ENCODE results near the gene INTU.
"Not testable (repeated sequence)": the region's sequence is repeated elsewhere in the genome, so short reads cannot be mapped to it uniquely, and the experiment has no call there.

The INTU gene

DNA sequence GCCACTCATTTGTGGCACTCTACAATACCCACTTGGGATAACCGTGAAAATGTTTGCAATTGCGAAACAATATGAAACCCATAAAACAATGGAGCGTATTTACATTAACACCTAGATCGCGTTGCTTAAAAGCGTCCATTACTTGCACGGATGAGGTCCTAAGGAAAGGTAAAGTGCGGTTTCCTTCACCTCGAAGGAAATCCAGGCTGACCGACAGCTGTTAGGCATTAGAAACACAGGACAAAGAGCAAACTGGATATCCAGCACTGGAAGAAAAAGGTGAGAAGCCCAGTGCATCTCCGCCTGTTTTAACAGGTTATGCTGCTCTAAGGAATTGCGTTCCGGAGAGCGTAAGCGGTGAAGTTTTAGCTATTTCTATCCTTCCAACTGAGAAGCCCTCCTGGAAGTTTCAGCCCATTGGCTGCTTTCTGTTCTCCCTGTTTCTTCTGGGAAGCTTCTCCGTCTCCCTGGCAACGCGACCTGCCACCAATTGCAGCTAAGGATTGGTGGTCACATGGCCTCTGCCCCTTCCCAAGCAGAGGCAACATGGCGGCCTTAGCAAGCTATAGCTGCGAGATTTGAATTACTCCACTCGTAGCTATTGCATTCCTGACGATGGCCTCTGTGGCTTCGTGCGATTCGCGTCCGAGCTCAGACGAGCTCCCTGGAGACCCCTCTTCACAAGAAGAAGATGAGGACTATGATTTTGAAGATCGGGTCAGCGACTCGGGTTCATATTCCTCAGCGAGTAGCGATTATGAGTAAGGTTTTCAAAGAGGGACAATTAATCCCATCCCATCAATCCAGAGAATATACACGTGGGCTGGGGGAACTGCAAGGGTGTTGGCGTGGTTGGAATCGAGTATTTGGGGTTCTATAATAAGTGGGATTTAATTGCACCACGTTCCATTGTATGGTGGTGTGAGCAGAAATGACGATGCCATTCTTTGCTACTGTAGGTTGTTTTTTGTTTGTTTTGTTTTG is at the start of gene INTU:
Gene INTU, plus strand, starts transcription at position 538 of the 984 bp plus-strand sequence. Its CDS starts 78 bp downstream, at position 616.
- DNase-seq (ENCODE audit: low read depth in 2 of 2): no peak

- not testable (repeated sequence) for DNase-seq (ENCODE audit: low read depth in 2 of 2)
Observed at GRCh38 chr4:127586496-127586895, 46.3 kb upstream of the INTU start.

- DNase-seq (ENCODE audit: low read depth in 2 of 2): no peak
Observed at GRCh38 chr4:127586922-127587571, 45.7 kb upstream of the INTU start.

GRCh38 chr4:127589153-127589552 is 43.6 kb upstream of the INTU start:
- DNase-seq (ENCODE audit: low read depth in 2 of 2): not testable (repeated sequence)

DNA sequence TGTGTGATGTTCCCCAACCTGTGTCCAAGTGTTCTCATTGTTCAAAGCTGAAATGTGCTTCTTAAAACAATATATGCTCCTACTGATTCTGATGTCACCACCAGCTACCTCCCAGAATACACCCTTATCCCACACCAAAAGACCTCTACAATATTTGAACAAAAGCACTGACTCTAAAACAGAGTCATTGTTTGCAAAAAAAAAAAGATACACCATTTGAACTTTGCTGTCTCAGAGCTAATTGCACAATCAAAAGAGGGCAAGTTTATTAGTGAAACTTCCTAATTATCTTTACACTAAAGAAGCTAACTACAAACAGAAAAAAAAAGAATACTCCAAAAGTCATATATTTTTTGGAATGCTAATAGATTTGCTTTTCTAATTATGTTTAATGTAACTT is 34.1 kb upstream of the INTU start:
- no peak for DNase-seq (ENCODE audit: low read depth in 2 of 2)

- DNase-seq (ENCODE audit: low read depth in 2 of 2): no peak
Observed at GRCh38 chr4:127601029-127601428, 31.7 kb upstream of the INTU start.

GRCh38 chr4:127604949-127605709 is 27.6 kb upstream of the INTU start:
- DNase-seq (ENCODE audit: low read depth in 2 of 2): no peak

DNA sequence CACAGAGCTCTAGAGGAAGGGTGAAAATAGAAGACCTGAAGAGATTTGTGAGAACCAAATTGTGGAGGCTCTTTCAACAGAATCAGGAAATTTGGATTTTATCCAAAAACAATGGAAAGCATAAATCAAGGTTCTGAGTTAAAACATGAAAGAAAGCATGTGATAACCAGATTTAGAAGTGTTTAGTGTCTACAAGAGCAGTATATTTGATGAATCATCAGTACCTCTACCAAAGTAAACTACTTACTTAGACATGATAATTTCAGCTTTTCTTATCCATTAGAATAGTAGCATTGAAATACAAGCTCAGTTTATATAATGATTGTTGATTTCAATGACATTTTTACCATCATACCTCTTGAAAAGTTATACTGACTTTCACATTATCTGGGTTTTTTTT is 25.9 kb upstream of the INTU start:
- no peak for DNase-seq (ENCODE audit: low read depth in 2 of 2)

- DNase-seq (ENCODE audit: low read depth in 2 of 2): no peak
Observed at GRCh38 chr4:127609484-127609883, 23.3 kb upstream of the INTU start.

GRCh38 chr4:127610488-127610887 is 22.3 kb upstream of the INTU start:
- DNase-seq (ENCODE audit: low read depth in 2 of 2): no peak

GRCh38 chr4:127616898-127617297 is 15.9 kb upstream of the INTU start:
- no peak for DNase-seq (ENCODE audit: low read depth in 2 of 2)

GRCh38 chr4:127618427-127618826 is 14.3 kb upstream of the INTU start:
- DNase-seq (ENCODE audit: low read depth in 2 of 2): no peak

DNA sequence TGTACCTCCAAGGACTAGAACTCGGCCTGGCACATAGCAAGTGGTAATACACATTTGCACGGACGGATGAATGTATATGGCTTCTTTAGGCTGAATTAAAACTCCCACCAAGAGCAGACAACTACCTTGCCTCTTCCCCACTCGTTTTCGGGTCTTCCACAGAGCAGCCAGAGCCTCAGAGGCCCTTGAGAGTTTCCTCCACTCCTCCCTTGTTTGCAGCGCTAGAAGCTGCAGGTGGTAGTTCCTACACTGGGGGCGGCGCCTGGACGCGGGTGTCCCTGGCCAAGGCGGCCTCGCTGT is 10.2 kb upstream of the INTU start:
- no peak for DNase-seq (ENCODE audit: low read depth in 2 of 2)

DNA sequence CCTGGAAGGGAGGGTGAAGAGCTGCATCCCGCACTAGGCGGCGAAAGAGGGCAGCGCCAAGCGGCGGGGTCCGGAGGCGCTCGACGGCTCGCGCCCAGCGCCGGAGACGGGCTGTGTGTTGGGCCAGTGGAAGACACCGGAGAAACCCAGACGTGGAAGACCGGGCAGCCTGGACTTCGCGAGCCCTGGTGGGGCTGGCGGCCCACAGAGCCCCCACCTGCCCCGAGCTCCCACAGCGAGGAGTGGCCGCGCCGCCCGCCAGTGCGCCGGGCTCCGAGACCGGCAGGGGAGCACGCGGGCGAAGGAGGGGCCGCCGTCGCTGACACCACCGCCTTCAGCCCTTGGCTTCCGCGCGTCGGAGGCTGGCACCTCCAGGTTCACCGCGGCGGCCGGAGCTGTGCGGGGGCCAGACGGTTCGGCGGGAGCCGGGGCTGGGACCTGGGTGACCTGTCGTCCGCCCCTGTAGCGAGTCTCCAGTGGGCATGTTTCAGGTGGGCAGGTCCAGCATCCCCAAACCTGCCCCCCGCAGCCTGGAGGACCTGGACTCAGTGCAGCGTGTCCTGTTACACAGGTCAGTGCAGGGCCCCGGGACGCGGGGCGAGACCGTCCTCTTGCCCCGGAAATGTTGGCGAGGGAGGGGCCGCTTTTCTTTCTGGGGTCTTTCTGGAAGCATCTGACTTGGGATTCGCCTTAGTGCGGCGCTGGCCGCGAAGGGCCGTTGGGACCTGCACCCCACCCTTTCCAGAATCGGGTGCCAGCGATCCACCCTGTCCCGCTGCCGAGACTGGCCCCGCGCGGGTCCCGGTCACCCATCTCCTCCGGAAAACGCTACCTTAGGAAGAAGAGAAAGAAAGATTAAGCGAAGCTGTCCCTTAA is 9.6 kb upstream of the INTU start:
- no peak for DNase-seq (ENCODE audit: low read depth in 2 of 2)

- no peak for DNase-seq (ENCODE audit: low read depth in 2 of 2)
Observed at GRCh38 chr4:127623797-127624083, 9.0 kb upstream of the INTU start.

DNA sequence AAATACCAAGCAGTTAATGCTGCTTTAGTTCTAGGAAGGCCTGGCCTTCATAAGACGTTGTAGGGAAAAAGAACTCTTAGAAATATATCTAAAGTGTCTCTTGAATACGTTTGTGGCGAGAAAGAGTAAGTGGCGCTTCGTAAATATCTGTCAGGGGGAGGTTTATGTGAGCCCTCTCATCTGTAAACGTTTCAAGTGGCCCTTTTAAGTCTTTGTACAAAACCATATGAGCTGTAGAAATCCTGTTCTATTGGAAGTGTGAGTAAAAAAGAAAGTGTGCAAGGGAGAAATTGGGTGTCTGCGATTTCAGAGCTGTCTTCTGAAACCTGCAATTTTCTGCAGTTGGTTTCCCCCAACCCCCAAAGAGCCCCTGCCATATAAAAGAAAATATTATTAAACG is 8.6 kb upstream of the INTU start:
- DNase-seq (ENCODE audit: low read depth in 2 of 2): no peak

DNA sequence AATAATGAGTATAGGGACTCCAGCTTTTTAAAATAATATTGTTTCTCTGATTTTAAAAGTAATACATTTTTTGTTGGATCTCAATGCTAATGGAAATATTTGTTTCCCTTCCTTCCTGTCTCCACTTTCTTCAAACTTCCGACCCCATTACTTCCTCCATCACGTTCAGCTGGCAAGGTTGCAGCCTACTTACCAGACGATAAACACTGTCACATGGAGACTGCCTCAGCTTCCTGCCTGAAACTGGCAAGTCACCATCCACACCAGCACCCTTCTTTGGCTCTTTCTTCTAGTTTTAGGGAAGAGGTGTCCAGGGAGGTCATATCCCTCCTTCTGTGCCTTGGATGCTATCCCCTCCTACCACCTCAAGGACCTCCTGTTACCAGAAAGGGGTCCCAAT is 3.4 kb upstream of the INTU start:
- DNase-seq (ENCODE audit: low read depth in 2 of 2): no peak

DNA sequence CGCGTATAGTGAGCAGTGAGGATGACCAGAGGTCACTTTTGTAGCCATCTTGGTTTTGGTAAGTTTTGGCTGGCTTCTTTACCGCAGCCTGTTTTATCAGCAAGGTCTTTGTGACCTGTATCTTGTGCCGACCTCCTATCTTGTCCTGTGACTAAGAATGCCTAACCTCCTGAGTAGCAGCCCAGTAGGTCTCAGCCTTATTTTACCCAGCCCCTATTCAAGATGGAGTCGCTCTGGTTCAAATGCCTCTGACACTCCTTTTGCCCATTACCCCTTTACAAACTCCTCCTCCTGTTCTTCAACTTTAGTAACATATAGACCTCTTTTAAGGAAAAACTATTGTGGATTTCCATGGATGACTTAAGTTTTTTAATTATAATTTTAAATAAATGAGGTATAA is 2.6 kb upstream of the INTU start:
- no peak for DNase-seq (ENCODE audit: low read depth in 2 of 2)

DNA sequence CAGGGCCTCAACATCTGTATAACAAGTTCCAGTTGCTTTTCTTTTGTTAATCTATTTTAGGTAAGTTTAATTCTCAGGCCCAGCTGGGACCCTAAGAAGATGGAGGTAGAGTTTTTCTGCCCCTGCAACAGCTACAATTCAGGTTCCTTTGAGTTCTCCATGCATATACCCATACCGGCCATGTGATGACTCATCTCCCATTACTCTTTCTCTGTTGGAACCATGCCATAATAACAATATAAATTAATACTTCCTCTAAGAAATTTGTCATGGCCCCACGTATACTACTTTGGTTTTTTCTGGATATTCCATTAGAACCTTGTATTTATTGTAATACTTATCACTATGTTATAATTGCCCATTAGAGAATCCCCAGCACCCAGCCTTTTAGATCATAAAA is 1.3 kb upstream of the INTU start:
- DNase-seq (ENCODE audit: low read depth in 2 of 2): no peak

- DNase-seq (ENCODE audit: low read depth in 2 of 2): no peak
Observed at GRCh38 chr4:127634181-127634580, 1.4 kb downstream of the INTU start.

- no peak for DNase-seq (ENCODE audit: low read depth in 2 of 2)
Observed at GRCh38 chr4:127641524-127641923, 8.8 kb downstream of the INTU start.

GRCh38 chr4:127642169-127642568 is 9.4 kb downstream of the INTU start:
- DNase-seq (ENCODE audit: low read depth in 2 of 2): no peak

All from stimulated activated CD8-positive, alpha-beta memory T cell treated with anti-CD3 and anti-CD28 coated beads, Interleukin-2, amount 100 ng/mL, for 1 hour (primary cell).